GM19463 (cell line): ENCODE measurements around the gene FHOD1.

Experiments
- ATAC-seq: cut with Tn5 transposase; IDR thresholded peaks from one replicate; pipeline ENCODE4 v1.9.1; 2021; ENCODE audit warnings: mild to moderate bottlenecking, moderate library complexity; ENCODE audit not compliant: unreplicated experiment

FHOD1 gene

DNA sequence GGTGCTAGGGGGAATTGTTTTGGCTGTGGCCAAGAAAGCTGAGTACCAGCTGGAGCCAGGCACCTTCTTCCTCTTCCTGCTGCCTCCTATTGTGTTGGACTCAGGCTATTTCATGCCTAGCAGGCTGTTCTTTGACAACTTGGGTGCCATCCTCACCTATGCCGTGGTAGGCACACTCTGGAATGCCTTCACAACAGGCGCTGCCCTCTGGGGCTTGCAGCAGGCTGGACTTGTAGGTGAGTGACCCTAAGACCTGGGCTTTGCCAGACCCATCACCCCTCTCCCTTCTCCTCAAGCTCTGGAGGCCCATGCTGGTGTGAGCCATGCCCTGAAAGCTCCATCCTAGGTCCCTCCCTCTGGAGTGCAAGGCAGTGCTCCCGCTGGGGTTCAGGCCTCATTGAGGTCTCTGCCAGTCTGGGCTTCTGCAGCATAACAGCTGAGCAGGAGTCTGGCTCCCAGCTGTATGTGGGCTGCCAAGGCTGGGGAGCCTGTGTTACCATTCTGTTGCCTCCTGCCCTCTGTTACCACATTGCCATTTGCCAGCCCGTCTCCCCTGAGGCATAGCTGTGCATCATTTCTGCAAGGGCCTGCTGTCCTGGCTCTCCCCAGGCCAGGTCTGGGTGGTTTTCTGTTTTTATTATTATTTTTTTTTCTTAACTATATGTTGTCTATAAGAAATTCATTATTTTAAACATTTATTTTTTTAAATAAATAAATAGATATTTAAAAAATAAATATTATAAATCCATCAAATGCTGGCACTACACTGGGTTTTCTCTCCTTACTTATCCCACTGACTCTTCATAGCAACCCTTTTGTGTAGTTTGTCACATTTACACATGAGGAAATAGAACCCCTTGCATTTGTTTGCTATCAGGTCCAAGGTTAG, 5.6 kb upstream of the FHOD1 start:
- no peak for ATAC-seq

DNA sequence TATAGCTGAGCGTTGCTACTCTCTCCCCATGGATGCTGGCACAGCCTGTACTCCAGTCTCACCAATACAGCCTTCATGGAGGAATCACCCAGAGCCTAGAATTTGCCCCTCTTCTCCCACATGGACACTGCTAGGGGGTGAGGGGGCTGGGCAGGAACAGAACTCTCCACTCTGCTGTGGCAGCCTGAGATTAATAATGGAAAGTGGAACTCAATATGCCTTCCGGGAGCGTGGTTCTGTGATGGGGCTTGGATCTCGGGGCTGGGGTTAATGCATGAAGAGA, 2.7 kb upstream of the FHOD1 start:
- no peak for ATAC-seq

DNA sequence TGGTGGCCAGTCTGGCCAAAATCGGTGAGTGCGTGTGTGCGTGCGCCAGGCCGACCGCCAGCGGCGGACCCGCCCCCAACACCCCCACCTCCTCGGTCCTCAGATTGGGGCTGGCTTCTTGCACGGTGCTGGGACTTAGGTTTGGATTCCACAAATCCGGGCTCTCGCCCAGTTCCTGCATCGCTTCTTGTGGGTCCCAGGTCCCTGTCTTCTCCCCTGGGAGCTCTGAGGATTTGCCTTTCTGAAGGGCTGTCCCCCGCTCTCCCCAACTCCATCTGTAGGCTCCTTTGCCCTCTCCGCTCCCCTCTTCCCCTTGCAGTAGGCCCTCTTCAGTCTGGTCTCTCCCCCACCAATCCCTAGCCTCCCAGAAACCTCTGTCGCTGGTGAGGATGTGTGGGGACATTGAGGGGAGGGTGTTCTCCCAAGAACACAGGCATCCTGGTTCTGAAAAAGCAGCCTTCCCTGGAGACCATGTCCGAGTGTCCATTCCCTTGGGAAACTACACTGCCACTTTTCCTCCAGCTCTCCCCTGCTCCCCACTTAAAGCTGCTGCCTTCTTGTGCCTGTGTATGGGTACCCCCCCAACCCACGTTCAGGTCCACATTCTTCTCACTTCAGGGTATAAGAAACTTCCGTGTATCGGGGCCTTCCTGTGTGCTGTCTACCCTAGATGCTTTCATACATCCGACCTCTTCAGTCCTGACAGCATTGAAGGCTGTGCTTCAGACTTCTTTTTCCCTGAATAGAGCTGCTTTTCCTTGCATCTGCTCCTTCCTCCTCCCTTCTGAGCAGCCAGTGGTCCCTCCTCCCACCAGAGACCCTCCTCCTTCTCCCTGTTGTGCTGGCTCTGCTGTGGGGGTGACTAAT, 2.1 kb upstream of the FHOD1 start:
- ATAC-seq = no peak

DNA sequence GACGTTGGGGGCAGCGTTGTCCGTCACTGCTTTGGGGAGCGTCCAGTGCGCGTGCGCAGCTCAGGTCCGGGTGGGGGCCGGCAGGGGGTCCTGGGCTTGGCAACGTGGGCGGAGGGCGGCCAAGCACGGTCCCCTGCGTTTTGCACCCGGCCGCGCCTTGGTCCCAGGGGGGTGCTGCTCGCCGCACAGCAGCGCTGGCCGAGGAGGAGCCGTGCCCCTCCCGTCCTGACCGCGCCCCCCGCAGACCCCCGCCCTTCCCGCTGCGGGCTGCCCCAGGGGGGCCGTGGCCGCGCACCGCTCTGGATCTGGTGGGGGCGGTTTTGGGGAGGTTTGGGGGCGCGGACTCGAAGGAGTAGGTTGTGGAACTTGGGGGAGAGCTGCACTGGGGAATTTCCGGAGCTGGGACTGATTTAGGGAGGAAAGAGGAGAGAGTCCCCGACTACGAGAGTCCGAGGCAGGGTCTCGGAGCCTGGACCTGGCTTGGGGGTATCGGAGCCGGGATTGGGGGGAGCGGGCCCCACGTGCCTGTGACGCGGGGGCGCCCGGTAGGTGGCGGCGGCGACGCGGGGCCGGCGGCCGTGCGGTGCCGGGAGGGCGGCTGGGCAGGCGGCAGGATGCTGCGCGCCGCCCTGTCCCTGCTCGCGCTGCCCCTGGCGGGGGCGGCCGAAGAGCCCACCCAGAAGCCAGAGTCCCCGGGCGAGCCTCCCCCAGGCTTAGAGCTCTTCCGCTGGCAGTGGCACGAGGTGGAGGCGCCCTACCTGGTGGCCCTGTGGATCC, 1.3 kb upstream of the FHOD1 start, which contains the start of gene SLC9A5:
SLC9A5 (plus strand) TSS at position 579 of the 777 bp plus-strand sequence; CDS start at position 615, 36 bp downstream.
- no peak for ATAC-seq

DNA sequence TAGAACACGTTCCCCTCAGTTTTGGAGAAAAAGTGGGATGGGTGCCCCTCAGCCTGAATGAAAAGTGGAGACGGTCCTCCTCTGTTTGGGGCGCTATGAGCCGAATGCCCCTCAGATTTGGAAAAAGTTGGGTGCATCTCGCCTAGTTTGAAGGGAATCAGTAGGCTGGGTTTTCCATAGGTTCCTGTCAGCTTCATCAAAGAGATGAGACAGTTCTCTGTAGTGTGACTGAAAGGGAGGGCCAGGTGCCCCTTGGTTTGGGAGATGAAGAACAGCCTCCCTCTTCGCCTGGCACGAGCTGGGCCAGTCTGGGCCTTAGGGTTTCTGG, 756 bp upstream of the FHOD1 start:
- ATAC-seq = no peak

- ATAC-seq = peak; percentile 4
These were observed 507 bp downstream of the FHOD1 start for GRCh38 chr16:67246756-67247191.

DNA sequence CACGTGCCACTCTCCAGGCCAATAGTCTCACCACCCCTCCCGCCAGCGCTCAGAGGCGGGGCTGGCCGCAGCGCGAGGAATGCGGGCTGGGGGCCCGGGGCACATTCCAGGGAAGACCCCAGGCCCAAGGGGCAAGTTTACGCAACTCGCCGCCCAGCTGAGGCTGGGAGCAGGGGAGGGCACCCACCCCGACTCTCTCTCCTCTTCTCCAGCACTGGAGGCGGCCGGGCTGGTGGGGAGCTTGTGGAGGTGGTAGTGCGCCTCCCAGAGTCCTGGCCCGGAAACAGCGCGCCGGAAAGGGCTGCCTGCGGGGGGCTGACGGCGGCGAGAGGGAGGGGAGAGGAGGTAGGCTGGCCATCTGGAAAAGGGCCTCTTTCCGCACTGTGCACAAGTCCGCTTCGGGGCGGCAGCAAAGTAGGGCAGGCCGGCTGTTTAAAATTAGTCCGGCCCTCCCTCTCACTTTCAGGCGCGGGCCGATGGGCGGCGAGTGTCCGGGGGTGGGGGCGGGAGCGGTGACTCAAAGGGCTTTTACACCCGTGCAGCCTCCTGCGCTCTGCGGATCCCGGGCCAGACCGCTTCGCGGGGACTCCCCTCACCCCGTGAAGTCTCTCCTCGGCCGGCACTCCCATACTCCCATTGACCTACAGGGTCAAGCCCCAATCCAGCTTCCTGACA, 1.1 kb downstream of the FHOD1 start:
- peak; percentile 23 for ATAC-seq

GRCh38 chr16:67245674-67246080, 1.6 kb downstream of the FHOD1 start:
- no peak for ATAC-seq

- ATAC-seq = no peak
These were observed 2.1 kb downstream of the FHOD1 start for GRCh38 chr16:67245186-67245585.

- peak; percentile 55 for ATAC-seq
These were observed 2.7 kb downstream of the FHOD1 start for GRCh38 chr16:67244387-67245185.

- no peak for ATAC-seq
These were observed 3.8 kb downstream of the FHOD1 start for GRCh38 chr16:67243481-67243880.

- ATAC-seq = no peak
These were observed 5.0 kb downstream of the FHOD1 start for GRCh38 chr16:67242138-67242730.

DNA sequence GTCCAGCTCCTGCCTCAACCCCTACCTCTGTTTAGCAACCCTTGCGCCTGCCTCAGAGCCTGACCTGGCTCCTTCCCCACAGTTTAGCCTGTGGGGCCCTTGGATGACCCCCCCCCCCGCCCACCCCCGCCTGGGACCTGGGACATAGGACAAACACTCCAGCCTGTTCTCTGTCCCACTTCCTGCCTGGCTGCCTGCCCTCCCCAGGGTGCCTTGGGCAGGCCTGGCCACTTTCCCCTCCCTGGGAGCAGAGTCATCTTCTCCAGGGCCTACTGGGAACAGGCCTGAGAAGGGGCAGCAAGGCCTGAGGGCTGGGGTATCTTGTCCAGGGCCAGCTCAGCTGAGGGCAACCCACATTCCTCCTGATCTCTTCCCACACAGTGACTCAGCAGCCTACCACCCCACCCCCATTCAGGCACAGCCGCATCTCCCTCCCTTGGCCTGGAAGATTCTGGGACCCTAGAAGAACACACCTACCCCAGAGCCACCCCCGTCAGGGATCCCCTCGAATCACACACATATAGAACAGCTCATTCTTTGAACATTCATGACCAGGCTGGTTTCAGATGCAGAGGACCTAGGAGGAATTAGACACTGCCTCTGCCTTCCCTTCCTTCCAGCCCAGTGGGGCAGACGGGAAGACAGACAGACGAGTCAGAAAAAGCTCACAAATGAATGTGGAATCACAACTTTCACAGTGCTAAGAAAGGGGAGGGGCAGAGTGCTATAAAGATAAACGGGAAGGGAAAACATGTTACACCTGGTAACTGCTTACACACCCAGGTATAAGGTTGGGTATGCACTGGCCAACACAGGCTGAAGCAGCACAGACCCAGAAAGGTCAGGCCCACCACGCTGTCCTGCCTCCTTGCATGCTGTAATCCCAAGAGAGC, 6.0 kb downstream of the FHOD1 start:
- no peak for ATAC-seq

DNA sequence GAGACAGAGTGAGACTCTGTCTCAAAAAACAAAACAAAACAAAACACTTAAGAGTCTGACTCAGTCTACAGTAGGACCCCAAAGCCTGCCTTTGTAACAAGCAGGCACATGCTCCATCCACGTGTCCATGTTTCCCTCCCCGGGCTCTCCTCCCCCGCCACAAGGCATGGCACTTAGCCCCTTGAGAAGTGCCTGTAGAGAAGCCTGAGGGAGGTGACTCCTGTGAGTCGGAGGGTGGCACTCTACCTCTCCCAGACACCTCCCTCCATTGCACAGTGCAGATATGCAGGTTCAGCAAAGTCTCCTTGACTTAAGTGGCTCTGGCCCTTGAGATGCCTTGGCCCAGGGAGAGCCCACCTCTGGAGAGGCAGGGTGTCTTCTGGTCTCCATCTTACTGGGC, 6.8 kb downstream of the FHOD1 start:
- ATAC-seq = no peak

GRCh38 chr16:67238806-67239470, 8.3 kb downstream of the FHOD1 start:
- no peak for ATAC-seq

- ATAC-seq = no peak
These were observed 9.1 kb downstream of the FHOD1 start for GRCh38 chr16:67238278-67238575.

DNA sequence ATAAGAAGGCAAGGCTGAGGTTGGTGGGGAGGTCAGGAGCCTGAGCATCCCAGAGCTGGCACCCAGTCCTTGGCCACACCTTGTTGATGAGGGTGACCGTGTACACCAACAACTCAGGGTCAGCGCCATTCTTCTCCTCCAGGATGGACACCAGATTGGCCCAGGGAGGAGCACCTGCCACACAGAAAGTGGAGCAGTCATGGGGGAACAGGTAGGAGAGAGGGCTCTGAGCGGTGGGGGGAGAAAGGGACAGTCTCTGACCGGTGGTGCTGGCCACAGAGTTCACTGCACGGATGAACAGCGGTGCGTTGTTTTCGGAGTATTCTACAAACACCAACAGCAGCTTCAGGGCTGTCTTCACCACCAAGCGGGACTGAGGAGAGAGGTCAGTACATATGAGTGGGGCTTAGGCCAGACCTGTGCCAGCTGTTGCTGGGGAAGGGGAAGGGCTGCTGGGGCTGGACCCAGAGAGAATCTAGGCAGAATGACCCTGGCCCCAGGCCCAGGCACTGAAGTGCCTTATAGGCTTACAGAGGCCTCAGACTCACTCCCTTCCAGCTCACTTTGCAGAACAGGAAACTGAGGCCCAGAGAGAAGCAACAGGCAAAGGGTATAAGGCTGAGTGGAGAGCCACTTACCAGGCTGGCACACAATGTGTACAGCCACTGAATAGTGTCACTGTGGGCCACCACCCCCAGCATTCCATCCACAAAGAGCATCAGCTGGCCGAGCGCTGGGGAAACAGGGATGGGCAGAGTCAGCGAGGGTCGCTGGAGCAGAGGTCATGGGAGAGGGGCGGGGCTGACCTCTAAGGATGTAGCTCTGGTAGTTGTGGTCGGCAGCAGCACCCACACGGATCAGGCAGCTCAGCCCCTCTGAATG, 9.6 kb downstream of the FHOD1 start:
- no peak for ATAC-seq
